GM21528 (cell line): ENCODE measurements around the gene FA2H.
"Not testable (repeated sequence)": the region's sequence is repeated elsewhere in the genome, so short reads cannot be mapped to it uniquely, and the experiment has no call there.

Experiments
- ATAC-seq: cut with Tn5 transposase; IDR thresholded peaks from one replicate; pipeline ENCODE4 v1.9.1; 2021; ENCODE audit warnings: mild to moderate bottlenecking, moderate library complexity; ENCODE audit not compliant: unreplicated experiment, low FRiP score

The FA2H gene

GRCh38 chr16:74771656-74772315 lies 2.8 kb downstream of the FA2H start:
- ATAC-seq: peak; percentile 70

- ATAC-seq: no peak
Measured at GRCh38 chr16:74770831-74771526, 3.6 kb downstream of the FA2H start.

DNA sequence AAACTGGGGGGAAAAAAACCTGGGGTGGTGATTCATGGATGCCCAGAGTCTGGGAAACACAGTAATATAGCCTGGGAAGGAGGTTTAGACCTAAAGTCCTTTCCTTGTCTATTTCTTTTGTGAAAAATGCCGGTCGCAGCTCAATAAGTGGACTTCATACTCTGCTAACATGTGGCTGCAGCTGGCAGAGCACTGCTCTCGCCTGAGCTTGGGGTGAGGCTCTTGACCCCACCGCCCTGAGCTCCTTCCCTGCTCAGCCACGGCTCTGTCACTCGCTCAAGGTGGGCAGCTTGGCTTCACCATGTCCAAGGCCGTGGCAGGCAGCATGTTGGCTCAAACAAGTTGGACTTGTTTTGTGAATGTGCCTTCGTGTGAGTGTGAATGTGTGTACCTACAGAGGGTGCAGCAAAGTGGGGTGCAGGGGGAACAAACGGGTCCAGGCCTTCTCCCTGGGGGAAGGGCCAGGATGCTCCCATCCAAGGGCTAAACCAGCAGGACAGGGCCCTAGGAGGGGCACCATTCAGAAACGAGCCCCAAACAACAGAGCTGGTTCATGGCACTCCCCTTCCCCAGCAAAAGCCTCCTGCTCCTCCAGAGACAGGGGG lies 4.9 kb downstream of the FA2H start:
- no peak for ATAC-seq

DNA sequence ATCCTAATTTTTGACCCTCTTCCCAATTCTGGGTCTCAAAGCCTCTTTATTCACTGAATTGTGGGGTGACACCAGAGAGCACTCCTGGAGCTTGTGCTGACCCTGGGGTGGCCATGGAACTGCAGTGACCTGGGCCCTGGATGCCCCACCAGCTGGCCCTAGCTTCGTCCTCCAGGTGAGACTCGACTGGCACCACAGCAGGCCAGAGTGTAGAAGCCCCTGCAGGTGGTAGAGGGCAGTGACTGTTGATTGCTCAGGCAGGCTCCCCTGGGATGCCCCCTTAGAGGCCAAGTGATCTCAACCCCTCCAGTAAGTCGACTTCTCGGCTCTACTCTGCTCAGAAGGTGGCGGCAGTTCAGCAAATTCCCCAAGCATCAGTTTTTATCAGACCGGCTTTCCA lies 6.4 kb downstream of the FA2H start:
- no peak for ATAC-seq

GRCh38 chr16:74767749-74768148 lies 6.9 kb downstream of the FA2H start:
- no peak for ATAC-seq

DNA sequence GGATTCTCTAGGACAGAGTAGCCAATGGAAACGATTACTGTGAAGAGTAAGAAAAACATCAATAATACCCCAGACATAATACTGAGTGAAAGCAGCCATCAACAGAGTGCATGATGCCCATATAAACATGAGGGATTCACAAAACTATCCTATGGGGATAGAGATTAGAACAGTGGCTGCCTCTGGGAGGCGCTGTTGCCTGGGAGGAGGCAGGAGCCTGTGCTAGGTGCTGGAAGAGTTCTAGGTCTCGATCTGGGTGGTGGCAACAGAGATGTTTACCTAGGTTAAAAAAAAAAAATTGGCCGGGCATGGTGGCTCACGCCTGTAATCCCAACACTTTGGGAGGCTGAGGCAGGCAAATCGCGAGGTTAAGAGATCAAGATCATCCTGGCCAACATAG lies 7.9 kb downstream of the FA2H start:
- no peak for ATAC-seq

DNA sequence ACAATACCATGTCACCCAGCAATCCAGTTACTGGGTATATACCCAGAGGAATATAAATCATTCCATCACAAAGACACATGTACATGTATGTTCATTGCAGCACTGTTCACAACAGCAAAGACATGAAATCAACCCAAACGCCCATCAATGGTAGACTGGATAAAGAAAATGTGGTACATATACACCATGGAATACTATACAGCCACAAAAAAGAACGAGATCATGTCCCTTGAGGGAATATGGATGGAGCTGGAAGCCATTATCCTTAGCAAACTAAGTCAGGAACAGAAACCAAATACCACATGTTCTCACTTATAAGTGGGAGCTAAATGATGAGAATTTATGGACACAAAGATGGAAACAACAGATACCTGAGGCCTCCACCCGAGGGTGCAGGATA lies 10.4 kb downstream of the FA2H start:
- not testable (repeated sequence) for ATAC-seq

DNA sequence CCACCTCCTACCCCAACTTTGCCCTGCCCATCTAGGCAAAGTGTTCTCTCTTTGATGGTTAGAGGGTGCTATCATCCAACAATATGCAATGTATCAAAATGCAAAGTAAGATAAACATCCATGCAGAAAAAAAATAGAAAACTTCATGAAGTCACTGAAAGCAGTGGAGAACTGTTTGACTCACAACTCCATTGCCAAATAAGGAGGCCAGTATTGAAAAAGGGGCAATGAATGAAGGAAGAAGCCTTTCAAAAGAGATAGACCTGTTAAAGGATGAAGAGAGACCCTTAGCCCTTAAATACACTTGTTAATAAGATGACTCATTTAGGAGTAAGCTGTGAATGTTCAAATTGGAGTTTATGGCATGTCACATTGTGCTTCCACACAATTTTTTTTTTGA lies 13.0 kb downstream of the FA2H start:
- ATAC-seq: no peak

DNA sequence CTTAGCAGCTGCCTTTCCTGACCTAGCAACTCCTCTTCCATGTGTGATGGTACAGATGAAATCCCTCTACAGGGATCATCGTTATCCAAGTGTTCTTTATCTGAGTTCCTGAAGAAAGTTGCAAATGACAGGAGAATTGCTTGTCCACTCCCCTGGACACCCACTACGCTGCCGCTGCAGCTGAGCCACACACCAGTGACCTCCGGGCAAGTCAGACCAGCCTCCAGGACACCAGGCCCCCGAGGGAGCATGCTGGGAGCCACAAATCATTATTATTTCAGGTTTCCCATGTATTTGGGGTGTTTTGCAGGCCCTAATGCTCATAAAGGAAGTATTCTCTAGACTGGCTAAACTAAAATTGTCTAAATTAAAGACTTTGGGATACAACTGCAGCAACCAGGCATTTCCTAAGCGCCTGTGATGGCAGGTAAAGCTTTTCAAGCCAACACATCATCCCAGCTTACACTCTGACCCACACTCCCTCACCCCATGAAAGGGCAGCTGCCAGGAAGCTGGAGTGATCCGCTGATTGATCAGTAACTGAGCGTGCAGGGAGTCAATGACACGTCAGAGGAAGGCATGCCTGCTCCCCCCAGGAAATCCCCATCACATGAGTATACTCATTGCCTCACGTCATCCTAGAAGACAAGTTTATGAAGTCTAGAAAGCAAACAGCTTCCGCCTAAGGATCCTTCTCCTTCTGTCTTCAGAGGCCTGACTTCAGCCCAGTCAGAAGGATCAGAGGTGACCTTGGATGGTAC lies 14.4 kb downstream of the FA2H start:
- ATAC-seq: no peak

DNA sequence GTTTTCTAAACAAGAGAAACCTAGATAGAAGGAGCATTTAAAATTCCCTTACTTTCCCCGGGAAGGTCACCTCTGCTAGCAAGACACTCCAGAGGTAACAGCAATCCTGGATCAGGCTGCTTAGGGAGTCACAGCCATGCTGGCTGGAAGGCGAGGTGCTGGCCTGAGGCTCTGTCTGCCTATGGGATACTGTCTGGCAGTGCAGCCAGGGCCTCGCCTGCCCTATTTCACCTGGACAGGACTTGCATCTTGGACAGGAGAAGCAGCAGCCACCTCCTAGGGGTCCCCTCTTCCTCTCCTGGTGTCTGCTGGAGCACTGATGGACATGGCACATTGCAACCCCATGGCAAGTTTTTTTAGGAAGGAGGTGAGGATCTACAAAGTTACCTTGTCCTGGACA lies 15.1 kb downstream of the FA2H start:
- no peak for ATAC-seq

DNA sequence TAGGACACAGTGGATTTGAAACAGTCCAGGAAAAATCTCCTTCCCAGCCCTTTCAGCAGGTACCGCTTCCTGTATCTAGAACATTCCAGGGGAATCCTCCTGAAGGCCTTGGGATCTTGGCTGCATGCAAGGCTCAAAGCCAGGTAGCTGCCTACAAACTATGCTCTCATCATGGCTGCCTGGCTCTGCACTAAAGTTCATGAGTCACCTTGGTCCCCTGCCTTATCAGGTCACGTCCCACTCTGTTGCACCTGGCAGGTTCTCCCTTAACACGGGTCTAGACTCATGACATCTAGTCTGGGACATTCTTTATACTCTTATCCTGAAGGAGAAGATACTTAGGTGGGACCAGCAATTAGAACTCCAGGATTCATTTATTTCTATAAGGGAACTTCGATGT lies 15.8 kb downstream of the FA2H start:
- no peak for ATAC-seq

- no peak for ATAC-seq
Measured at GRCh38 chr16:74757349-74757748, 17.3 kb downstream of the FA2H start.

GRCh38 chr16:74756203-74756602 lies 18.4 kb downstream of the FA2H start:
- ATAC-seq: no peak

- no peak for ATAC-seq
Measured at GRCh38 chr16:74753180-74753579, 21.4 kb downstream of the FA2H start.

DNA sequence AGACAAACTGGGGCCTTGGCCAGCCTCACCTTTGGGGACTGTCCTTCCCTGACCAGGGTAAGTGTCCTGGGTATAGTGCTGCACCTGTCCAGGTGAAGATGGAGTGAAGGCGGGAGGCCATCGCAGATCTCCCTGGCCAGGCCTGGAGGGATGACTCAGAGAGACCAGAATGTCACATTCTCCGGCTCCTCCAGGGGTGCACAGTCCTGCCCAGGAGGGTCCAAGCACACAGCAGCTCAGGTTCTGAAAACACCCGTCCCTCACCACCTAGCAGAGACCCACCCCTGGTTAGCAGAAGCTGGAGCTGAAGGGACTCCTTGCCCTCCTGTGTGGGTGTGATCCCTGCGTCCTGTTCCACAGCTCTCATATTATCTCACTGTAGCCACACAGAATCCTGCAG lies 21.9 kb downstream of the FA2H start:
- ATAC-seq: no peak

- no peak for ATAC-seq
Measured at GRCh38 chr16:74752258-74752657, 22.4 kb downstream of the FA2H start.

DNA sequence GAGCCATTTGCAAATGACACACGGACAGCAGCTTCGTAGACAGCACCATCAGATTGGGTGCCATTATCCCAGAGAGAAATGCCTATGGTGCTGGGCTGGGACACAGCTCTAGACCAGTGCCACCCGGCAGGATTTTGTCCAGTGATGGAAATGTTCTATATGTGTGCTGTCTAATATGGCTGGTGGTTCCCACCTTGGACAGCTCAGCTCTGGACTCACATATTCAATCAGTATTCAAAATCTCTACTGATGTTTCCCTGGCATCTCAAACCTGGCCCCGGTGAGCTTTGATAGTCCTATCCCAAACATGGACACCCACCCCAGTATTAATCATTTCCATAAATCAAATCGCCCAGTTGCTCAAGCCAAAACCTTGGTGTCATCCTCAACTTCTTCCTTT lies 23.0 kb downstream of the FA2H start:
- ATAC-seq: no peak

- no peak for ATAC-seq
Measured at GRCh38 chr16:74749291-74750055, 25.1 kb downstream of the FA2H start.

- ATAC-seq: no peak
Measured at GRCh38 chr16:74748616-74749026, 26.0 kb downstream of the FA2H start.
